Lower lobe of right lung (tissue), 2 donors: ENCODE data around the gene CEBPE. TPM values are rescaled to one million over a fixed set of nuclear protein-coding genes. Genes with fewer than 3 reads are reported as not detected.

ENCODE experiments used
- ATAC-seq, 2 donors: fragments of 200-7000 bp; cut with Tn5 transposase; one replicate each; pipeline ENCODE4 v1.9.1; 2020 to 2022; ENCODE audit warnings: mild to moderate bottlenecking in 2 of 2, moderate library complexity in 2 of 2
- DNase-seq: peaks from one replicate; pipeline ENCODE4 v3.0.0-alpha.2; 2020
- H3K27ac ChIP-seq: fragments of 200-600 bp; one replicate; pipeline ENCODE4 v1.8.0; 2022
- H3K27me3 ChIP-seq: fragments of 200-600 bp; one replicate; pipeline ENCODE4 v1.8.0; 2022; ENCODE audit warnings: low read depth
- H3K36me3 ChIP-seq: fragments of 200-600 bp; one replicate; pipeline ENCODE4 v1.8.0; 2022; ENCODE audit warnings: mild to moderate bottlenecking
- H3K4me1 ChIP-seq: fragments of 200-600 bp; one replicate; pipeline ENCODE4 v1.8.0; 2022
- H3K4me3 ChIP-seq: fragments of 200-600 bp; one replicate; pipeline ENCODE4 v1.8.0; 2022; ENCODE audit warnings: mild to moderate bottlenecking
- H3K9me3 ChIP-seq: fragments of 200-600 bp; one replicate; pipeline ENCODE4 v1.8.0; 2022
- CTCF ChIP-seq: fragments of 200-600 bp; IDR thresholded peaks from one replicate; pipeline ENCODE4 v1.8.0; 2022; ENCODE audit warnings: antibody characterized with exemption, mild to moderate bottlenecking
- intact Hi-C: fragments of 100-400 bp; cut with DNase I; formaldehyde crosslinking; loops from one replicate; pipeline ENCODE4 v1.11.0; 2022
- total RNA-seq: library from RNA; stranded (reverse); fragmentation: NEBNext Ultra II Directional; extraction: Animal tissue kit (Norgen Biotek cat#: 25700); gene quantifications from one replicate; pipeline ENCODE4 v1.2.1, GENCODE V29; 2021
- donor health status: DM: no; HTN: yes; CAD: no; lungs with severe emphysema.

Gene CEBPE
- total RNA-seq, 1 donor from 2014 or later, result 0.32 TPM

- no peak for DNase-seq
- Histone ChIP-seq H3K27ac (no peak overlapping the region), H3K4me1 (peaks cover 50% of the 10 kb centered on the region), H3K9me3 (no peaks in the 10 kb centered on the region), H3K4me3 (no peak overlapping the region), H3K27me3 (no peaks in the 10 kb centered on the region), H3K36me3 (no peaks in the 10 kb centered on the region)
- intact Hi-C loops, result no loop called here
- no peak for ATAC-seq
- no peak for TF ChIP-seq CTCF
These were observed 39.7 kb upstream of the CEBPE start for GRCh38 chr14:23158779-23159178.

- intact Hi-C loops, result no loop called here
- DNase-seq (peak; percentile 75), ATAC-seq (peak; percentile 75 to 84)
- TF ChIP-seq CTCF, result no peak
- Histone ChIP-seq H3K9me3 (no peaks in the 10 kb centered on the region), H3K27ac (peak overlapping the region; percentile 79), H3K27me3 (no peaks in the 10 kb centered on the region), H3K4me3 (peak overlapping the region; percentile 37), H3K4me1 (peaks cover 38% of the 10 kb centered on the region), H3K36me3 (no peaks in the 10 kb centered on the region)
These were observed 36.0 kb upstream of the CEBPE start for GRCh38 chr14:23154964-23155587.

GRCh38 chr14:23153851-23154796 is 35.1 kb upstream of the CEBPE start:
- Histone ChIP-seq H3K9me3 (no peaks in the 10 kb centered on the region), H3K27me3 (no peaks in the 10 kb centered on the region), H3K4me1 (peaks cover 33% of the 10 kb centered on the region), H3K36me3 (no peaks in the 10 kb centered on the region), H3K4me3 (peak overlapping the region; percentile 37), H3K27ac (peak overlapping the region; percentile 79)
- intact Hi-C loops, result no loop called here
- ATAC-seq (peak; percentile 92 to 96), DNase-seq (peak; percentile 93)
- no peak for TF ChIP-seq CTCF

- Histone ChIP-seq H3K27ac (no peak overlapping the region), H3K27me3 (no peaks in the 10 kb centered on the region), H3K36me3 (no peaks in the 10 kb centered on the region), H3K9me3 (no peaks in the 10 kb centered on the region), H3K4me3 (no peak overlapping the region), H3K4me1 (peaks cover 33% of the 10 kb centered on the region)
- DNase-seq, result no peak
- intact Hi-C loops, result no loop called here
- no peak for TF ChIP-seq CTCF
- no peak for ATAC-seq
These were observed 32.3 kb upstream of the CEBPE start for GRCh38 chr14:23151342-23151741.

- ATAC-seq (no peak), DNase-seq (no peak)
- intact Hi-C loops, result no loop called here
- no peak for TF ChIP-seq CTCF
- Histone ChIP-seq H3K9me3 (no peaks in the 10 kb centered on the region), H3K4me3 (no peak overlapping the region), H3K27me3 (no peaks in the 10 kb centered on the region), H3K36me3 (no peaks in the 10 kb centered on the region), H3K4me1 (peaks cover 19% of the 10 kb centered on the region), H3K27ac (no peak overlapping the region)
These were observed 30.7 kb upstream of the CEBPE start for GRCh38 chr14:23149745-23150144.
